Psoas muscle (tissue), 8 donors: Measurements from ENCODE around the gene PRPF40B. TPM values are rescaled to one million over a fixed set of nuclear protein-coding genes. Genes with fewer than 3 reads are reported as not detected.

Source experiments
- ATAC-seq, 4 donors: fragments of 200-7000 bp; cut with Tn5 transposase; one replicate each; pipeline ENCODE4 v1.9.1; 2020; ENCODE audit warnings: moderate library complexity in 3 of 4, mild to moderate bottlenecking in 2 of 4
- DNase-seq, 2 donors: peaks; one replicate each; pipeline ENCODE4 v3.0.0-alpha.2; 2020
- H3K27ac ChIP-seq: fragments of 200-600 bp; one replicate; pipeline ENCODE4 v1.8.0; 2022
- H3K27me3 ChIP-seq, 3 donors: fragments of 200-600 bp in 1 of 3; one replicate each; pipeline versions ENCODE4 v1.6.1 to v1.8.0; 2013 to 2022; ENCODE audit warnings: low read length in 2 of 3, mild to moderate bottlenecking in 2 of 3, moderate library complexity in 1 of 3; ENCODE audit not compliant: insufficient read depth in 3 of 3
- H3K36me3 ChIP-seq, 2 donors: fragments of 200-600 bp in 1 of 2; one replicate each; pipeline versions ENCODE4 v1.6.1 to v1.8.0; 2013 to 2022; ENCODE audit warnings: low read depth in 1 of 2, mild to moderate bottlenecking in 1 of 2, moderate library complexity in 1 of 2; ENCODE audit not compliant: insufficient read depth in 1 of 2
- H3K4me1 ChIP-seq: fragments of 200-600 bp; one replicate; pipeline ENCODE4 v1.8.0; 2022
- H3K4me3 ChIP-seq: fragments of 200-600 bp; one replicate; pipeline ENCODE4 v1.8.0; 2022; ENCODE audit warnings: mild to moderate bottlenecking
- H3K9me3 ChIP-seq: fragments of 200-600 bp; one replicate; pipeline ENCODE4 v1.8.0; 2022
- CTCF ChIP-seq: fragments of 200-600 bp; IDR thresholded peaks from one replicate; pipeline ENCODE4 v1.8.0; 2022; ENCODE audit warnings: antibody characterized with exemption
- WGBS, 3 donors: extraction: QIAGEN DNeasy Blood & Tissue Kit; methylation state at CpG; one replicate each; pipeline versions ENCODE4 v1.1.6 to v1.1.7; 2013; 5-methylcytosine and 5-hydroxymethylcytosine counted together
- intact Hi-C, 2 donors: fragments of 100-400 bp; cut with DNase I; formaldehyde crosslinking; loops; one replicate each; pipeline versions ENCODE4 v1.11.0 to v1.14.2; 2022
- polyA plus RNA-seq, 3 donors: library from polyadenylated mRNA; stranded (reverse); fragments of 200-250 nt; gene quantifications; one replicate each; pipeline ENCODE4 v1.2.3, GENCODE V29; 2013
- total RNA-seq, 4 donors: library from RNA; stranded (reverse); fragmentation: NEBNext Ultra II Directional in 2 of 4; extraction: Animal tissue kit (Norgen Biotek cat#: 25700) in 2 of 4; gene quantifications; one replicate each; pipeline versions ENCODE4 v1.2.1 to v1.2.4, GENCODE V29; 2021 to 2023
- donor health status: healthy with polysubstance abuse.
- donor health status: DM: no; HTN: no; CAD: no; lungs with moderate emphysema.
- donor health status: Bipolar disorder and iron deficiency.
- donor health status: healthy.
- donor health status: DM: yes; HTN: yes; CAD: no.
- donor health status: DM: no; HTN: no; CAD: no.
- donor health status: DM: no; HTN: no; CAD: no.
- donor health status: DM: yes; HTN: yes; CAD: no.

Gene PRPF40B
- total and polyA plus RNA-seq, 7 donors: 10.1 to 26.1 (median 24.5) TPM

- intact Hi-C loops: loop anchor here in 1 of 2 donors (5.0 kb wide), 1 partner anchor 36 kb away; the partner anchor contains the start of gene FMNL3
- no peak for TF ChIP-seq CTCF
- H3K4me1 ChIP-seq: peaks cover 57% of the 10 kb centered on the region
- H3K4me3 ChIP-seq: no peak overlapping the region
- no peaks in the 10 kb centered on the region for H3K36me3 ChIP-seq
- H3K9me3 ChIP-seq: no peaks in the 10 kb centered on the region
- peak overlapping the region; percentile 85 for H3K27ac ChIP-seq
- DNase-seq: no peak
- no peak for ATAC-seq
- no peaks in the 10 kb centered on the region for H3K27me3 ChIP-seq
- WGBS, 3 donors: 45 to 58% (median 50%) methylated on average over 5 of the region's 5 CpGs
Observed at GRCh38 chr12:49671031-49671765, 47.8 kb downstream of the PRPF40B start.

GRCh38 chr12:49672301-49673217 is 49.2 kb downstream of the PRPF40B start:
- peak in 1 of 4 donors; percentile 4 for ATAC-seq
- peak overlapping the region; percentile 85 for H3K27ac ChIP-seq
- no peaks in the 10 kb centered on the region for H3K9me3 ChIP-seq
- 32 to 39% (median 33%) methylated on average over 5 of the region's 5 CpGs for WGBS, 3 donors
- peaks cover 59% of the 10 kb centered on the region for H3K4me1 ChIP-seq
- TF ChIP-seq CTCF: no peak
- H3K4me3 ChIP-seq: peak overlapping the region; percentile 0
- intact Hi-C loops: loop anchor here in 1 of 2 donors (5.0 kb wide), 1 partner anchor 35 kb away; the partner anchor contains the start of gene FMNL3
- no peaks in the 10 kb centered on the region for H3K36me3 ChIP-seq
- no peak for DNase-seq
- H3K27me3 ChIP-seq: no peaks in the 10 kb centered on the region

- peak overlapping the region; percentile 85 for H3K27ac ChIP-seq
- ATAC-seq (peak; percentile 94 to 97 (median 96)), DNase-seq (peak; percentile 89 to 95)
- H3K4me3 ChIP-seq: peak overlapping the region; percentile 23
- H3K36me3 ChIP-seq: no peaks in the 10 kb centered on the region
- H3K9me3 ChIP-seq: no peaks in the 10 kb centered on the region
- no peaks in the 10 kb centered on the region for H3K27me3 ChIP-seq
- intact Hi-C loops: loop anchor here in 1 of 2 donors (5.0 kb wide), 1 partner anchor 34 kb away; the partner anchor contains the start of gene FMNL3
- peak; percentile 46 for TF ChIP-seq CTCF
- H3K4me1 ChIP-seq: peaks cover 59% of the 10 kb centered on the region
- WGBS, 3 donors: 6 to 9% (median 7%) methylated on average over 13 of the region's 13 CpGs
Observed at GRCh38 chr12:49673446-49674317, 50.3 kb downstream of the PRPF40B start.

GRCh38 chr12:49674318-49674981 is 51.1 kb downstream of the PRPF40B start:
- no peak overlapping the region for H3K4me3 ChIP-seq
- no peak for DNase-seq
- TF ChIP-seq CTCF: no peak
- H3K27me3 ChIP-seq: no peaks in the 10 kb centered on the region
- H3K36me3 ChIP-seq: no peaks in the 10 kb centered on the region
- WGBS, 3 donors: 34 to 39% (median 35%) methylated on average over 4 of the region's 4 CpGs
- intact Hi-C loops: loop anchor here in 1 of 2 donors (5.0 kb wide), 1 partner anchor 33 kb away; the partner anchor contains the start of gene FMNL3
- H3K4me1 ChIP-seq: peaks cover 59% of the 10 kb centered on the region
- peak in 2 of 4 donors; percentile 15 to 35 for ATAC-seq
- H3K27ac ChIP-seq: peak overlapping the region; percentile 85
- H3K9me3 ChIP-seq: no peaks in the 10 kb centered on the region
